HG03097 (cell line): Measurements from ENCODE around the gene PLA2G5.

Source experiments
- ATAC-seq: cut with Tn5 transposase; IDR thresholded peaks from one replicate; pipeline ENCODE4 v1.9.1; 2021; ENCODE audit not compliant: unreplicated experiment, low FRiP score

The PLA2G5 gene

GRCh38 chr1:20063861-20064292, 6.1 kb upstream of the PLA2G5 start:
- no peak for ATAC-seq

GRCh38 chr1:20068722-20069121, 1.3 kb upstream of the PLA2G5 start:
- no peak for ATAC-seq

- ATAC-seq, result no peak
Measured at GRCh38 chr1:20070357-20070756, 363 bp downstream of the PLA2G5 start.

- no peak for ATAC-seq
Measured at GRCh38 chr1:20071416-20071815, 1.4 kb downstream of the PLA2G5 start.

- no peak for ATAC-seq
Measured at GRCh38 chr1:20072771-20073170, 2.8 kb downstream of the PLA2G5 start.

GRCh38 chr1:20073256-20073655, 3.3 kb downstream of the PLA2G5 start:
- no peak for ATAC-seq

- no peak for ATAC-seq
Measured at GRCh38 chr1:20074055-20074724, 4.2 kb downstream of the PLA2G5 start.

GRCh38 chr1:20074725-20075171, 4.8 kb downstream of the PLA2G5 start:
- ATAC-seq, result no peak

GRCh38 chr1:20075345-20075744, 5.4 kb downstream of the PLA2G5 start:
- ATAC-seq, result no peak

GRCh38 chr1:20076223-20076622, 6.2 kb downstream of the PLA2G5 start:
- ATAC-seq, result no peak

GRCh38 chr1:20076710-20077461, 6.9 kb downstream of the PLA2G5 start:
- no peak for ATAC-seq

GRCh38 chr1:20078171-20078651, 8.2 kb downstream of the PLA2G5 start:
- no peak for ATAC-seq

- ATAC-seq, result no peak
Measured at GRCh38 chr1:20078711-20079110, 8.7 kb downstream of the PLA2G5 start.

- no peak for ATAC-seq
Measured at GRCh38 chr1:20079661-20080305, 9.8 kb downstream of the PLA2G5 start.

GRCh38 chr1:20080441-20081352, 10.7 kb downstream of the PLA2G5 start:
- ATAC-seq, result no peak

GRCh38 chr1:20081353-20081810, 11.4 kb downstream of the PLA2G5 start:
- ATAC-seq, result no peak

- no peak for ATAC-seq
Measured at GRCh38 chr1:20082772-20083171, 12.8 kb downstream of the PLA2G5 start.

GRCh38 chr1:20083178-20083944, 13.4 kb downstream of the PLA2G5 start:
- ATAC-seq, result no peak

- ATAC-seq, result no peak
Measured at GRCh38 chr1:20086800-20087199, 16.8 kb downstream of the PLA2G5 start.

- no peak for ATAC-seq
Measured at GRCh38 chr1:20087668-20088067, 17.7 kb downstream of the PLA2G5 start.
